ENCODE results near the gene GFAP. TPM values are rescaled to one million over a fixed set of nuclear protein-coding genes. Genes with fewer than 3 reads are reported as not detected.
A peak's percentile ranks its signal among the peaks of the same experiment; 100 is the strongest.

Gene GFAP
- total RNA-seq, 1 donor from 2014 or later = 7.0 TPM

- no peak for DNase-seq (ENCODE audit: low spot score)
- intact Hi-C loops (cut with DNase I) = no loop called here
These were observed 36.6 kb downstream of the GFAP start for GRCh38 chr17:44878627-44879221.

- DNase-seq (ENCODE audit: low spot score) = no peak
- intact Hi-C loops (cut with DNase I) = no loop called here
These were observed 38.2 kb downstream of the GFAP start for GRCh38 chr17:44877121-44877520.

GRCh38 chr17:44875761-44876160 lies 39.5 kb downstream of the GFAP start:
- intact Hi-C loops (cut with DNase I) = no loop called here

GRCh38 chr17:44872131-44872768 lies 43.0 kb downstream of the GFAP start:
- intact Hi-C loops (cut with DNase I) = no loop called here
- no peak for DNase-seq (ENCODE audit: low spot score)

More at GRCh38 chr17:44875761-44876160, 39.5 kb downstream of the GFAP start:
- no peak for DNase-seq (ENCODE audit: low spot score)

GRCh38 chr17:44871556-44871955 lies 43.7 kb downstream of the GFAP start:
- peak; percentile 20 for DNase-seq (ENCODE audit: low spot score)
- intact Hi-C loops (cut with DNase I) = no loop called here

- intact Hi-C loops (cut with DNase I) = no loop called here
These were observed 47.5 kb downstream of the GFAP start for GRCh38 chr17:44867841-44868240.

GRCh38 chr17:44865931-44866330 lies 49.4 kb downstream of the GFAP start:
- intact Hi-C loops (cut with DNase I) = loop anchor here (1.0 kb wide), 1 partner anchor 90 kb away; no protein-coding TSS in a partner anchor
- peak; percentile 33 for DNase-seq (ENCODE audit: low spot score)

More at GRCh38 chr17:44867841-44868240, 47.5 kb downstream of the GFAP start:
- peak; percentile 22 for DNase-seq (ENCODE audit: low spot score)

GRCh38 chr17:44865231-44865660 lies 50.1 kb downstream of the GFAP start:
- intact Hi-C loops (cut with DNase I) = loop anchor here (1.0 kb wide), 1 partner anchor 89 kb away; no protein-coding TSS in a partner anchor

GRCh38 chr17:44864831-44865230 lies 50.5 kb downstream of the GFAP start:
- DNase-seq (ENCODE audit: low spot score) = no peak
- intact Hi-C loops (cut with DNase I) = loop anchor here (1.0 kb wide), 1 partner anchor 89 kb away; no protein-coding TSS in a partner anchor

More at GRCh38 chr17:44865231-44865660, 50.1 kb downstream of the GFAP start:
- DNase-seq (ENCODE audit: low spot score) = peak; percentile 76

- peak; percentile 53 for DNase-seq (ENCODE audit: low spot score)
- intact Hi-C loops (cut with DNase I) = no loop called here
These were observed 52.0 kb downstream of the GFAP start for GRCh38 chr17:44863061-44863918.

- intact Hi-C loops (cut with DNase I) = no loop called here
- DNase-seq (ENCODE audit: low spot score) = peak; percentile 67
These were observed 52.9 kb downstream of the GFAP start for GRCh38 chr17:44862278-44862914.

GRCh38 chr17:44859701-44860100 lies 55.6 kb downstream of the GFAP start:
- intact Hi-C loops (cut with DNase I) = no loop called here
- DNase-seq (ENCODE audit: low spot score) = no peak

GRCh38 chr17:44854192-44854591 lies 61.1 kb downstream of the GFAP start:
- intact Hi-C loops (cut with DNase I) = no loop called here
- DNase-seq (ENCODE audit: low spot score) = no peak

Small RNAs within 50 kb of the gene (microRNA-seq; reads per million reads assigned to microRNA genes)
- gene MIR6783 = not detected

Other genes with a start within 250 kb of the GFAP start
- 25.5 TPM for gene CCDC43, start 225.7 kb downstream of the GFAP start, total RNA-seq
- gene DBF4B, start 206.8 kb downstream of the GFAP start, total RNA-seq = 5.9 TPM
- gene ADAM11, start 156.5 kb downstream of the GFAP start, total RNA-seq = 1.00 TPM
- gene GJC1, start 85.2 kb downstream of the GFAP start, total RNA-seq = 32.0 TPM
- gene HIGD1B, start 67.6 kb downstream of the GFAP start, total RNA-seq = 10.3 TPM
- gene EFTUD2, start 16.1 kb downstream of the GFAP start, total RNA-seq = 62.0 TPM
- gene KIF18B, start 32.3 kb upstream of the GFAP start, total RNA-seq = 0.13 TPM
- 0.97 TPM for gene C1QL1, start 52.8 kb upstream of the GFAP start, total RNA-seq
- gene DCAKD, start 136.1 kb upstream of the GFAP start, total RNA-seq = 32.1 TPM
- gene NMT1, start 145.8 kb upstream of the GFAP start, total RNA-seq = 74.8 TPM
- gene PLCD3, start 217.0 kb upstream of the GFAP start, total RNA-seq = 87.6 TPM
- 6.4 TPM for gene ACBD4, start 220.2 kb upstream of the GFAP start, total RNA-seq
- gene HEXIM1, start 233.0 kb upstream of the GFAP start, total RNA-seq = 19.8 TPM
- gene HEXIM2, start 246.4 kb upstream of the GFAP start, total RNA-seq = 3.3 TPM